Stimulated activated CD4-positive, alpha-beta T cell treated with anti-CD3 and anti-CD28 coated beads, Interleukin-4, amount 100 ng/mL, for 4 hours (primary cell): ENCODE data around the gene PLD4.
A peak's percentile ranks its signal among the peaks of the same experiment; 100 is the strongest.

ENCODE experiments used
- DNase-seq, 2 experiments: peaks; one replicate each; pipeline ENCODE4 v3.0.0-alpha.2; 2020

The PLD4 gene

GRCh38 chr14:104929268-104930230, 4.9 kb downstream of the PLD4 start:
- no peak for DNase-seq

GRCh38 chr14:104930526-104931303, 6.0 kb downstream of the PLD4 start:
- DNase-seq = no peak

DNA sequence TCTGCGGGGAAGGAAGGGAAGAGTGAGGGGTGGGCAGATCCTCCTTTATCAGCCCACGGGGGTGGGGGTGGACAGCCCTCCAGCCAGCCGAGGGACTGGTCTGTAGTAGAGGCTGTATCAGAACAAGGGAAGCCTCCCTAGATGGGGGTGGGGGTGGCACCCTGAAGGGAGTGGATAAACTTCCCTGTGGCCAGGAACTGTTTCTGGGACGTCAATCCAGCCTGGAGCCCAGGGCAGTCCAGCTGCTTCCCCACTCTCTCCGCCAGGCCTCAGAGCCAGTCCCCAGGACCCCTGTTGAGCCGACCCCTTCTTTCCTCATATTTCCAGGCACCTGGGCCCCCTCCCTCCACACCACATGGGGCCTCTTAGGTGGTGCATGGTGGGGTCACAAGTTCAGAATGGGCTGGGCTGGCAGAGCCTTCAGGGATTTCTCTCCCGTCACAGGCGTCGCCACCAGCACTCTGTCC, 6.7 kb downstream of the PLD4 start:
- DNase-seq = no peak

GRCh38 chr14:104931771-104932675, 7.3 kb downstream of the PLD4 start:
- DNase-seq = no peak

GRCh38 chr14:104932676-104933631, 8.3 kb downstream of the PLD4 start:
- DNase-seq = peak; percentile 80 to 93

DNA sequence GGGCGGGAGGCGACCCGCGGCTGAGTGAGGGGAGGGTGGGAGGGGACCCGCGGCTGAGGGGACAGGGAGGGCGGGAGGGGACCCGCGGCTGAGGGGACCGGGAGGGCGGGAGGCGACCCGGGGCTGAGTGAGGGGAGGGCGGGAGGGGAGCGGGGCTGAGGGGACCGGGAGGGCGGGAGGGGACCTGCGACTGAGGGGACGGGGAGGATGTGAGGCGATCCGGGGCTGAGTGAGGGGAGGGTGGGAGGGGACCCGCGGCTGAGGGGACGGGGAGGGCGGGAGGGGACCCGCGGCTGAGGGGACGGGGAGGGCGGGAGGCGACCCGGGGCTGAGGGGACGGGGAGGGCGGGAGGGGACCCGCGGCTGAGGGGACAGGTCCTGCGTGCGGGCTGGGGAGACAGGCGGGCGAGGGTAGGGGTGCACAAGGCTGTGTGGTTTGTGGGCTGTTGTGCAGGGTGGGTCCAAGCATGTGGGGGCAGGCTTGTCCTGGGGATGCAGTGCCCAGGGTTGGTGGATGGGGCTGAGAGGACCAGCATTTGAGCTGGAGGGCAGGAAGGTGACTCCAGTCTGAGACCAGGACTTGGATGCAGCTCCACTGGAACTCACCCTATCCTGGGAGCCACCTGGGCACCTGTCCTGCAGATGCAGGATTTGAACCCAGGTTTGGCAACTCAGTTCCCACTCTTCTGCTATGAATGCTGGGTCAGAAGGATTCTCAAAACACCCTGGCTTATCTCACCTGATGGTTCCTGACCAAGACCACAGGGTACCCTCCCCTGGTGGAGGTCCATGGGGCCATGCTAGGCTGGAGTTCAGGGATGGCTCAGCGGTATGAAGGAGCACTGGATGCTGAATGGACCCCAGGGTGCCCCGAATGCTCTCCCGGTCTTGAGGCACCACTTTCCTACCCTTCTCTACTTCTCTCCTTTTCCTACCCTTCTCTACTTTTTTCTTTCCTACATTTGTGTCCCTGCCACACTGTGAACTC, 9.4 kb downstream of the PLD4 start:
- no peak for DNase-seq

- no peak for DNase-seq
Measured at GRCh38 chr14:104935026-104935650, 10.5 kb downstream of the PLD4 start.

GRCh38 chr14:104935955-104936354, 11.3 kb downstream of the PLD4 start:
- no peak for DNase-seq

DNA sequence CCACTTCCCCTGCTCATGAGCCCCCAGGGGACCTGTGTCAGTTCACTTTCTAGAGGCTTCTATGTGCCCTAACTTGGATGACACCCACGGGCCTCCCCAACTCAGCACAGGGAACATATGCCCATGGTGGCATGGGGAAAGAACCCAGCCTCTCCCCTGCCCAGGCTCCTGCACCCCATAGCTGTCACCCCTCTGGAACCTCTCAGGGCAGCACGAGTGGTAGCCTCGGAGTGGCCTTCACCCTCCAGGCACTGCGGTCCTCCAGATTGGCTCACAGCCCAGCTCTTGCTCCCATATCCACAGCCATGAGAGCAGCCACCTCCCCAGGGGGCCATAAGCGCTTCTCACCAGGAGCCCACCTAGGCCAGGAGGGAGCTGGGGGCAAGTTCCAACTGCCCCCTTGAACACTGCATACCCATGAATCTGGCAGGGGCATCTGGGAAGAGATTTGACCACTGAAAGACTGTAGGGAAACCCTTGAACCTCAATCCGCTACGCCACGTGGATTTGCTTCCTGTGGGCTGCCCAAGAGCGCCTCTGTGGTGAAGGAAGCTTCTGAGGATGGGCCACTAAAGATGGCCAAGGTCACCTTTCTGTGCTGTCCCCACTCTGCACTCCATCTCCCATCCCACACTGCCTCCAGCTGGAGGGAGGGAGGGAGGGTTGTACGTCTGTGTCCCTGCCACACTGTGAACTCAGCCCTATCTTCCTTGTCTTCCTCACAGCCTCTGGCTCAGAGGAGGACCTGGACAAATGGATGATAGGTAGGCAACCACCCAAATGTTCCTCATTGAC, 11.9 kb downstream of the PLD4 start:
- DNase-seq = no peak

DNA sequence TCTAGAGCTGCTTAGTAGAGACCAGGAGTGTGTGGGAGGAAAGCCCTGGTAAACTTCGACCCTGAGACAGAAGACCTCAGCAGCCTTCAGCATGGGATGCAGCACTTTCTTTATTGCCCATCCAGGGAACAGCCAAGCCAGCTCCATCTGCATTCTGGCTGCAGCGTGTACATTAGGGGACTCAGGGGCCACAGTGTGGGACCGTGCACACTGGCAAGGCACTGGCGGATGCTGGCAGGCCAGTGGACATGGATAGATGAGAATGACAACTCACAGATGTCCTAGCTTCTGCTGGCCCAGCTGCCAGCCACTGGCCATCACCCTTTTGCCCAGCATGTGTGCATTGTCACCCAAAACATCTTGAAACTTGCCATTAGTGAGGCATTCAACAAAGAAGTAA, 12.5 kb downstream of the PLD4 start:
- DNase-seq = no peak

DNA sequence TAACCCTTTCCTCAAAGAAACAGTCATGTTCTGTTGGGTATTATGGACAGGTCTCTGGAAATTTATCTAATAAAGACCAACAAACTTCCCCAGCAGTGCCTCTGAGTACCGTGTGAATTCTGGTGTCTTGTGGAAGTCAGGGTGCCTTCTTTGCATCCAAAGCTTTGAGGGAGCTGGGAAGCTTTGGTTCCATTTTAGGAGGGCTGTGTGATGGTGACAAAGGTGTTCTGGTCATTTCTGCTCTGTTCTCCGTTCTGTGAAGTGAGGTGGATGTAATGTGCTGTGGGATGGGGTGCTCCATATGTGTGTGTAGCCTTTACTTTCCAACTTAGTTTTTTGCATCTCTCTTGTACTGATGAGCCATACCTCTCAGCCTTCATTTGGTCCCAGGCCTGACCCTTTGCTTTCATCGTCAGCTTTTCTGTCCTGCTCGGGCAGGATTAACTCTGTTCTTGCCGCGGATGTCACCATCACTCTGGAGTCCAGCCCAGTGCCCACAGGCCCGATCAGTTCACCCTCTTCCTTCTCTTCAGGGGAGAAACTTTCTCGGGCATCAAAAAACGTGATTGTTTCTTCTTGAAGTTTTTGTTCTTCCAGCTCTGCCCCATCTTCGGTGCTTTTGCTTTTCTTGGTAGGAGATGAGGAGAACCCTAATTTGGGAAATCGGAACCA, 13.2 kb downstream of the PLD4 start:
- DNase-seq = no peak

- DNase-seq = no peak
Measured at GRCh38 chr14:104938436-104938835, 13.8 kb downstream of the PLD4 start.

GRCh38 chr14:104938960-104939359, 14.3 kb downstream of the PLD4 start:
- no peak for DNase-seq

DNA sequence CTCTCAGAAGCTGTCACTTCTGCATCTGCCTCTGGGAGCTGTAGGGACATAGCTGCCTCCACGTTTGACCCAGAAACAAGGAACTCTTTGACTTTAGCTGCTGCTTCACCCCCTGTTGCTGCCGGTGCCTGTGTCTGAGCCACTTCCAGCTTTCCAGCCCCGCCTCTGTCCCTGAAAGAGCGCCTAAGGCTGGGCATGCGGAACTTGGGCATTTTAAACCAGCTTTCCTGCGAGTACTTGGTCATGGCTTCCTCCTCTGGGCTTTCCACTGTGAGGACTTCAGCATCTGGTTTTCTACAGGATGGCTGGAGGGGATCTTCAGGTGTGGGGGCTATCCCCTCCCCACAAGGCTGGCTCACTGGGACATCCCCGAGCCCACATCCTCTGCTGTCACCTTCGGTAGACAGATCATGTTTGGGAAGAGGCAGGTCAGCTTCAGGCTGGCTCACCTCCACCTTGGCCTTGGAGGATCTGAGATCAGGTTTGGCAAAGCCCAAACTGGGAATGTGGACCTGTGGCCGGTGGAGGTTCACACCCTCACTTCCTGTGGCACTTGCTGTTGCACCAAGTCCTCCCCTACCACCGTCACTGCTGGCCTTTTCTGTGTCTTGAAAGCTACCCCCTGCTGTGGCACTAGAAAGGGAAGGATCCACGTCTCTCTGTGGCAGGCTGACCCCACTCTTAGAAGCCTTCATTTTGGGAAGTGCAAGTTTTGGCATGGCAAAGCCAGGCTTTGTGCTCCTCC, 15.2 kb downstream of the PLD4 start:
- DNase-seq = no peak

- no peak for DNase-seq
Measured at GRCh38 chr14:104940526-104941150, 16.0 kb downstream of the PLD4 start.

DNA sequence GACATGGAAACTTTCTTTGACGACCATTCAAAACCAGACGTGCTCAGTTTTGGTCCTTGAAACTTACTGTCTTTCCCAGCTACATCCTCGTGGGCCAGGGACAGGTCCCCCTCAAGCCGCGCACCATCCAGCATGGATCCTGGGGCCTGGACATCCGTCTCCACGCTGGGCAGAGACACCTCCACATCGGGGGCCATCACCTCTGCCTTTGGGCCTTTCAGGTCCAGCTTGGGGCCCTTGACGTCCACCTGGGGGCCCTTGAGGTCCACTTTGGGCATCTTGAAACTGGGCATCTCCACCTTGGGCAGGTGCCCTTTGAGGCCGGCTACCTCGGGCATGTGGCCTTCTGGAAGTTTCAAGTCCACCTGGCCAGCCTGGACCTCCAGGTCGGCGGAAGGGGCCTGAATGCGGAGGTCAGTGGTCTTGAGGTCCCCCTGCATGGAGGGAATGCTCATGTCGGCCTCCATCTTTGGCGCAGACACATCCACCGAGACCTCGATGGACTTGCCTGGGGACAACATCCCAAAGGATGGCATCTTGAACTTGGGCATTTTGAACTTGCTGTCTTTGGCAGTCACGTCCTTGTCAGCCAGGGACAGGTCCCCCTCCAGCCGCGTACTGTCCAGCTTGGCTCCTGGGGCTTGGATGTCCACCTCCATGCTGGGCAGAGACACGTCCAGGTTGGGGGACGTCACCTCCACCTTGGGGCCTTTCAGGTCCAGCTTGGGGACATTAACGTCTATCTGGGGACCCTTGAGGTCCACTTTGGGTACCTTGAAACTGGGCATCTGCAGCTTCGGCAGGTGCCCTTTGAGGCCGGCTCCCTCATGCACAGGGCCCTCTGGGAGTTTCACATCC, 17.1 kb downstream of the PLD4 start:
- DNase-seq = no peak
